ENCODE results near the gene BACH1.

The BACH1 gene

DNA sequence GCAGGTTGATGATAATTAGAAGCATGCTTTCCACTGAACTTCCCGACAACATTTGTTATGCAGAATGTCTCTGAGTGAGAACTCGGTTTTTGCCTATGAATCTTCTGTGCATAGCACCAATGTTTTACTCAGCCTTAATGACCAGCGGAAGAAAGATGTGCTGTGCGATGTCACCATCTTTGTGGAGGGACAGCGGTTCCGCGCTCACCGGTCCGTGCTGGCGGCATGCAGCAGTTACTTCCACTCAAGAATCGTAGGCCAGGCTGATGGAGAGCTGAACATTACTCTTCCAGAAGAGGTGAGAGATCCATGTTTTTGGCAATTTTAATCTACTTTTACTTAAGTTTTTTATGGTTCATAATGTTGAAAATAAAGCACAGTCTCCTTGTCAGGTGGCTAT is 22.5 kb downstream of the BACH1 start:
- Histone ChIP-seq H3K9me3 (no peaks in the 10 kb centered on the region), H3K4me3 (ENCODE audit: low read depth in 1 of 2, low read length in 1 of 2) (no peak overlapping the region), H3K4me1 (ENCODE audit: control insufficient read depth in 1 of 2, insufficient read depth in 1 of 2, low read depth in 1 of 2, low read length in 1 of 2) (peaks cover 18 to 34% of the 10 kb centered on the region in 2 experiments), H3K27ac (peak overlapping the region; percentile 3), H3K27me3 (no peaks in the 10 kb centered on the region), H3K36me3 (peaks cover 37% of the 10 kb centered on the region)
- TF ChIP-seq, protein P1, sequence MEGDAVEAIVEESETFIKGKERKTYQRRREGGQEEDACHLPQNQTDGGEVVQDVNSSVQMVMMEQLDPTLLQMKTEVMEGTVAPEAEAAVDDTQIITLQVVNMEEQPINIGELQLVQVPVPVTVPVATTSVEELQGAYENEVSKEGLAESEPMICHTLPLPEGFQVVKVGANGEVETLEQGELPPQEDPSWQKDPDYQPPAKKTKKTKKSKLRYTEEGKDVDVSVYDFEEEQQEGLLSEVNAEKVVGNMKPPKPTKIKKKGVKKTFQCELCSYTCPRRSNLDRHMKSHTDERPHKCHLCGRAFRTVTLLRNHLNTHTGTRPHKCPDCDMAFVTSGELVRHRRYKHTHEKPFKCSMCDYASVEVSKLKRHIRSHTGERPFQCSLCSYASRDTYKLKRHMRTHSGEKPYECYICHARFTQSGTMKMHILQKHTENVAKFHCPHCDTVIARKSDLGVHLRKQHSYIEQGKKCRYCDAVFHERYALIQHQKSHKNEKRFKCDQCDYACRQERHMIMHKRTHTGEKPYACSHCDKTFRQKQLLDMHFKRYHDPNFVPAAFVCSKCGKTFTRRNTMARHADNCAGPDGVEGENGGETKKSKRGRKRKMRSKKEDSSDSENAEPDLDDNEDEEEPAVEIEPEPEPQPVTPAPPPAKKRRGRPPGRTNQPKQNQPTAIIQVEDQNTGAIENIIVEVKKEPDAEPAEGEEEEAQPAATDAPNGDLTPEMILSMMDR (IDR thresholded peaks at IDR 0.05) = no peak

DNA sequence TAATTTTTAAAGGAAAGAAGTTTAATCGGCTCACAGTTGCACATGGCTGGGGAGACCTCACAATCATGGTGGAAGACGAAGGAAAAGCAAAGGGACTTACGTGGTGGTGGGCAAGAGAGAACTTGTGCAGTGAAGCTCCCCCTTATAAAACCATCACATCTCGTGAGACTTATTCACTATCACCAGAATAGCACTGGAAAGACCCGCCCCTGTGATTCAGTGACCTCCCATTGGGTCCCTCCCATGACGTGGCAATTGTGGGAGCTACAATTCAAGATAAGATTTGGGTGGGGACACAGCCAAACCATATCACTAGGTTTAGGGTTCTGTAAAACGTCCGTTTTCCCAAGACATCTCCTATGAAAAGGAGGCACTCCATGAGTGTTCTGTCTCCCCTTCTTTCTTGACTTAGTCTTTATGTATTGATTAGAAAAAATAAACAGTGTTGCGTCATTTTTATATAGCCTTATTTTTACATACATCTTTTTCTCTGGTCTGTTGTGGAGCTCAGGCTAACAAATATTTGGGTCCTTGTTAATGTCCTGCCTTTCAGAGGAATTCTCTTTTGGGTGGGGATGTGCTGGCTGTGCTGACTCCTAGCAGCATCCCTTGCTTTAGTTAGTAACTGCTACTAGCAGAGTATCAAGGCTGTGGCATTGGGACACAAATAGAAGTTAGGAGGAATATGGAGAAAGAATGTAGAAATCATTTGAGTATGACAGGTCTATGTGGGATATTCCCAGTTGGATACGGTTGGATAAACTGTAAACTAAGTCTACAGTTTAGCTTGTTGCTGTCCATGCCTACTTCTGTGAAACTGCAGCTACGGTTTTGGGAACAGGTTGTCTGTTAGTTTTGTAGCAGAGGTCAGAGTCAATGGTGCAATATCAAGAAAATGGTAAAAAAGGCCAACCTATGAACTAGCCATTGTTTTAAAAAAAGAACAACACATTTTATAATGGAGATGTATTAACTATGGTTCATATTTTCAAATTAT is 23.5 kb downstream of the BACH1 start:
- TF ChIP-seq, protein P1 (IDR thresholded peaks at IDR 0.05) = no peak
- peaks cover 47% of the 10 kb centered on the region for H3K36me3 ChIP-seq
- peak overlapping the region; percentile 42 for H3K27ac ChIP-seq
- H3K9me3 ChIP-seq = no peaks in the 10 kb centered on the region
- H3K4me1 ChIP-seq (ENCODE audit: control insufficient read depth in 1 of 2, insufficient read depth in 1 of 2, low read depth in 1 of 2, low read length in 1 of 2) = peaks cover 8 to 24% of the 10 kb centered on the region in 2 experiments
- no peak overlapping the region for H3K4me3 ChIP-seq (ENCODE audit: low read depth in 1 of 2, low read length in 1 of 2)
- H3K27me3 ChIP-seq = no peaks in the 10 kb centered on the region

DNA sequence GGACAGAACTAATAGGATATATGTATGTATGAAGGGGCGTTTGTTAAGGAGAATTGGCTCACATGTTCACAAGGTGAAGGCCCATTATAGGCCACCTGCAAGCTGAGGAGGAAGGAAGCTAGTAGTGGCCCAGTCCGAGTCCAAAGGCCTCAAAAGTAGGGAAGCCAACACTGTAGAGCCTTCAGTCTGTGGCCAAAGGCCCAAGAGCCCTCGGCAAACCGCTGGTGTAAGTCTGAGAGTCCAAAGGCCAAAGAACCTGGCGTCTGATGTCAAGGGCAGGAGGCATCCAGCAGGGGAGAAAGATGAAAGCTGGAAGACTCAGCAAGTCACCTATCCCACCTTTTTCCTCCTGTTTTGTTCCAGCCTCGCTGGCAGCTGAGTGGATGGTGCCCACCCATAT is 24.5 kb downstream of the BACH1 start:
- H3K36me3 ChIP-seq = peaks cover 56% of the 10 kb centered on the region
- TF ChIP-seq, protein P1 (IDR thresholded peaks at IDR 0.05) = no peak
- no peak overlapping the region for H3K4me3 ChIP-seq (ENCODE audit: low read depth in 1 of 2, low read length in 1 of 2)

DNA sequence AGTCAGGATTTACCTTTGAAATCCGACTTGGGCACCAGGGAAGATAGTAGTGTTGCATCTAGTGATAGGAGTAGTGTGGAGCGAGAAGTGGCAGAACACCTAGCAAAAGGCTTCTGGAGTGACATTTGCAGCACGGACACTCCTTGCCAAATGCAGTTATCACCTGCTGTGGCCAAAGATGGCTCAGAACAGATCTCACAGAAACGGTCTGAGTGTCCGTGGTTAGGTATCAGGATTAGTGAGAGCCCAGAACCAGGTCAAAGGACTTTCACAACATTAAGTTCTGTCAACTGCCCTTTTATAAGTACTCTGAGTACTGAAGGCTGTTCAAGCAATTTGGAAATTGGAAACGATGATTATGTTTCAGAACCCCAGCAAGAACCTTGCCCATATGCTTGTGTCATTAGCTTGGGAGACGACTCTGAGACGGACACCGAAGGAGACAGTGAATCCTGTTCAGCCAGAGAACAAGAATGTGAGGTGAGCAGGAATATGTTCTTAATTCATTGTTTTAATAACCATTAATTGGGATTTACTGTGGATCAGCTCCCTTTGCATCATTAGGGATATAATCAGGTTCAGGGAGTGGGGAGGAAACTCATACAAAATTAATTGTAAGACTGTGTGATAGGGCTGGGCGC is 28.3 kb downstream of the BACH1 start:
- Histone ChIP-seq H3K4me3 (ENCODE audit: low read depth in 1 of 2, low read length in 1 of 2) (no peak overlapping the region), H3K9me3 (no peaks in the 10 kb centered on the region), H3K27me3 (no peaks in the 10 kb centered on the region), H3K36me3 (peaks cover 75% of the 10 kb centered on the region), H3K27ac (no peak overlapping the region), H3K4me1 (ENCODE audit: control insufficient read depth in 1 of 2, insufficient read depth in 1 of 2, low read depth in 1 of 2, low read length in 1 of 2) (peaks cover 3 to 4% of the 10 kb centered on the region in 2 experiments)
- TF ChIP-seq, protein P1 (IDR thresholded peaks at IDR 0.05) = no peak

More for the DNA sequence above, 24.5 kb downstream of the BACH1 start:
- Histone ChIP-seq H3K9me3 (no peaks in the 10 kb centered on the region), H3K4me1 (ENCODE audit: control insufficient read depth in 1 of 2, insufficient read depth in 1 of 2, low read depth in 1 of 2, low read length in 1 of 2) (peaks cover 3 to 15% of the 10 kb centered on the region in 2 experiments), H3K27me3 (no peaks in the 10 kb centered on the region), H3K27ac (peak overlapping the region; percentile 45)

DNA sequence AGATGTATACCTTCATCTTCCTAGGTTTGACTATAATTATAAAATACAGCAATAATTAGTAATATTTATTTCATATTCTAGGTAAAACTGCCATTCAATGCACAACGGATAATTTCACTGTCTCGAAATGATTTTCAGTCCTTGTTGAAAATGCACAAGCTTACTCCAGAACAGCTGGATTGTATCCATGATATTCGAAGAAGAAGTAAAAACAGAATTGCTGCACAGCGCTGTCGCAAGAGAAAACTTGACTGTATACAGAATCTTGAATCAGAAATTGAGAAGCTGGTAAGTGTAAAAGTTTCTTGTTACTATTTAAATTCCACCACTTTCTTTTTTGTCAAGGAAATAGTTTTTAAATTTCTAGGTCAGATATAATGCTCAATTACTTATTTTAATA is 30.7 kb downstream of the BACH1 start:
- Histone ChIP-seq H3K27me3 (no peaks in the 10 kb centered on the region), H3K27ac (peak overlapping the region; percentile 5), H3K36me3 (peaks cover 79% of the 10 kb centered on the region), H3K4me3 (ENCODE audit: low read depth in 1 of 2, low read length in 1 of 2) (no peak overlapping the region), H3K4me1 (ENCODE audit: control insufficient read depth in 1 of 2, insufficient read depth in 1 of 2, low read depth in 1 of 2, low read length in 1 of 2) (no peaks in the 10 kb centered on the region), H3K9me3 (no peaks in the 10 kb centered on the region)
- TF ChIP-seq, protein P1 (IDR thresholded peaks at IDR 0.05) = no peak

Data from neutrophil (primary cell).